CMK (cell line): ENCODE results near the gene TLE2.

ENCODE experiments used
- DNase-seq: peaks from one replicate; pipeline ENCODE4 v3.0.0-alpha.2; 2010; ENCODE audit warnings: low read depth

The TLE2 gene

DNA sequence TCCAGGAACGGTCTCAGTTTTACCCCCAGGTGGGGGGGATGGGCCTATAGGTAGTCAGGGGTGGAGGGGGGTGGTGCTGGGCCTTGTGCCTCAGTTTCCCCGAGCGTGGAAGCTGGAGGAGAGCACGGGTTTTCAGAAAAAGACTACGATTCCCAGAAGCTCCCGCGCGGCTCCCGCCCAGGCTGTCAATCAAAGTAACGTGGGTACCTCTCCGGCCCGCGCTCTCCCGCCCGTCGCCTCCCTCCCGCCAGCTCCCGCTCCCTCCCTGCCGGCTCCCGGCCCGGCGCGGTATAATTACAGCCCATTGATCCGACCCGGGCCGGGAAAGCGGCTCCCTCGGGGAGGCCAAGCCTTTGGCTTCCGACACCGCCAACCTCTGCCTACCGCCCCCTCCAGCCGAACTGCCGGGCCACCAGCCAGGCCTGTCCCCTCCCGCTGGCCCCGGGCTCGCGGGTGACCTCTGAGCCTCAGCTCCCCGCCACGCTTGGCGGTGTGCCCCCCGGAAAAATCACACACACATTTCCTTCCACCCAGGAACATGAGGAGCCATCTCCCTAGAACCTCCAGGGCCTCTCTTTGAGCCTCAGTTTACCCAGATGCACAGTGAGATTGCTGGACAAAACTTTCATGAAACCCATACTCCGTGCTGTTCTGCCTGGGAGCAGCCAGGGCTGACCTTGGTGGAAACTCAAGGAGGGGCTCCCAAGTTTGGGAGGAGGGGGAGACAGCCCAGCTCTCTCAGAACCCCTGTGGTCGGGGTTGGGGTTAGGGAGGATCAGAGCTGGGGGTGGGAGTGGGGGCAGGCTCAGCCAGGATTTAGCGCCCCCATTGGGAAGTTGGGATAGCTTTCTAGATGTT is 7.3 kb upstream of the TLE2 start:
- DNase-seq, result peak; percentile 56

DNA sequence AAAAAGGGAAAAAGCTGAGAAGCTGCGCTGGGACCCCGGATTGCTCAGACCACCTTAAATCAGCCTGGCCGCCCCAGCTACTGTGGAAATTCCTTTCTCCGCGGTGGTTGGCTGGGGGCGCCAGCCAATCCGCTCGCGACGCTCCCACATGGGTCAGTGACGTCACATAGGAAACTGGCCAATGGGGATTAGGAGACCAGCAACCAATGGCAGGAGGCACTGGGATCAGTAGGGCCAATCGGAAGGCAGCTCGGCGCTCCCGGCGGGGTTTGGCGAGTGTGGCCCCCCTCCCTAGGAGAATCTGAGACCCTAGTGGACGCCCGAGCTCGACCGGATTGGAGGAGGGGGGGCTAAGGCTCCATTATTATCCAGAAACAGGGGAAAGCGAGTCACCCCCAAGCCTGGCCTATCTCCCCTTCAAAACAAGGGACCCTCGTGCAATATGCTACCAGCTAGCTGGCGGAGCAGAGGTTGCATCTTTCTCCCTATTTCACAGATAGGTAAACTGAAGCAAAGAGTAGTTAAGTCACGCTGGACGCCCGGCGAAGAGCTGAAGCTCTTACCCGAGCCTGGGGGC is 6.5 kb upstream of the TLE2 start:
- DNase-seq, result peak; percentile 97

DNA sequence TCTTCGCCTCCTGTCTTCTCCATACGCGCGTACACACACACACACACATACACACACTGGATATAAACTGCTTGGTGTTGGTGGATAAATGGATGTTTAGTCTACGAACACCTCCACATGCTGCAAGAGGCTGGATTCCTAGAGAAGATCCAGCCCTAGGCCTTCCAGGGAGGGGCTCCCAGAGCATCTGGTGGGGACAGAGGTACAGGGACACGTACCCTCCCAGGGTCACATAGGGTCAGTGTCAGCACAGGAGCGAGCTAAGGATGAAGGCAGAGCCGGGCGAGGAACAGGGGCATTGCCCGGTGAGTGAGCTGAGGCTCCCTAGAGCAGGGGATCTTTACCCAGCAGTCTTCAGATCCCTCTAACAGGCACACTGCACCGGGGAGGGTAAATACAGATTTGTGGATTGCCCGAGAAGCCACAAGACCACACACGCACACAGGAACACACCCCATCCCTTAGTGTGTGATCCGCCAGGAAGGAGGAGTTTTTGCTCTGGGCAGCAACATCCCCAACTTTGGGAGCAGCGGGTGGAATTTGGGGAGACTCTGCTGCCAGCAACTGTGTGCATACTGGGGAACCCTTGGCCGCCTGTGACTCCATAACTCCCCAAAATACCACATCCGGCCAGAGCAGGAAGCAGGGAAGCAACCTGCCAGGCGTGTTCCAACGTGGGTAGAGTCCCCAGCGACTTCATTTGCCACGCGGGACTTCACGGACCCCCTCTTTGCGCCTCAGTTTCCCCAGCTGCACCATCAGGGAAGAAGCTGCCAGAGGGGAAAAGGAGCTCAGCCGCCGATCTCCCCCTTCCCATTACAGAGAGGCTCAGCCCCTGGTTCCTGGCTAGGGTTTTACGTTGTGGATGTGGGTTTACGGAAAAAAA is 5.8 kb upstream of the TLE2 start:
- DNase-seq, result peak; percentile 41

DNA sequence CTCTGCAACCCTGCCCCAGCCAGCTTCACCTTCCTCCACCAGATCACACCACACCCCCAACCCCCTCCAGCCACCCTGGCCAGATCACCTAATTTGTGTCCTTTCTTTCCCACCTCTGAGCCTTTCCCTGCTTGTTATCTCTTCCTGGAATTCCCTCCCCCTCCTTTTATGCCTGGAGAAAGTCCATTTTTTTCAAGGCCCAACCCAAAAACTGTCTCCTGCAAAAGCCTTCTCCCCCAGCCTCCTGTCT is 5.3 kb upstream of the TLE2 start:
- DNase-seq, result no peak

GRCh38 chr19:3033595-3034405 is 4.7 kb upstream of the TLE2 start:
- DNase-seq, result no peak

DNA sequence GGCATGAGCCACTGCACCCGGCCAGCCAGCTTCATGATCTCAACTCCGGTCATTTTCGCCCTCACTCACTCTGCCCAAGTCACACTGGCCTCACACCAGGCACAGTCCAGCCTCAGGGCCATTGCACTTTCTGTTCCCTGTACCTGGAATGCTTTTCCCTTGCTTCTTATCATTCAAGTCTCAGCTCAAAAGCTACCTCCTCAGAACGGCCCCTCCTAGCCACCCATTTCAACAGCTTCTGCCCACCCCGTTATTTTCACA is 2.5 kb upstream of the TLE2 start:
- no peak for DNase-seq

DNA sequence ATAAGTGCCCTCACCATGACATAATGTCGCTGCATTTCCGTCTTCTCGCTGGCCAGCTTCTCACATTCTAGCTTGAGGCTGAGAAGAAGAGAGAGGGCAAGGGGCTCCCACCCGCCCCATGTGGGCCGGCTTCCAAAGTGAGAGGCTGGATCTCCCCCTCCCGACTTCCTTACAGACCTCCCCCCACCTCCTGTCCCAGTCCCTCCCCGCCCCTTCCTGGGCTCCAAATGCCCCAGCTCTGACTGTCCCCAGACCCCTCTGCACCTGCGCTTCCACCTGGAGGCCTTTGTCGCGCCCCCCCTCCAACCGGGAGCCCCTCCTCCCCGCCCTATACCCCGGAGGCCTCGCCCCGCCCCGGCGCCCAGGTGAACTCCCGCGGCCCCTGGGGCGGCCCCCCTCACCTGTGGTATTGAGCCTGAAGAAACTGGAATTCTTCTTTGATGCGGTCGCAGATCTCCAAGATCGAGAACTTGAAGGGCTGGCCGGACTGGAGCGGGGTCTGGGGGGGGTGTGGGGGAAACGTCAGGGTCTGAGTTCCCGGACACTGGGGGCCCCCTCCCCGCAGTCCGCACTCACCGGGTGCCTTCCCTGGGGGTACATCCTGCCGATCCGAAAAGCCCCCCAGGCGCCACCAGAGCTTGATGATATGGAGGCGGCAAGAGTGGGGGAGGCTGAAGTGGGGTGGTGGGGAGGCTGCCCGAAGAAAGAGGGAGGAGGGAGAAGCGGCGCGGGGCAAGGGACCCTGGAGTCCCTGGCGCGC is 595 bp downstream of the TLE2 start:
- no peak for DNase-seq

DNA sequence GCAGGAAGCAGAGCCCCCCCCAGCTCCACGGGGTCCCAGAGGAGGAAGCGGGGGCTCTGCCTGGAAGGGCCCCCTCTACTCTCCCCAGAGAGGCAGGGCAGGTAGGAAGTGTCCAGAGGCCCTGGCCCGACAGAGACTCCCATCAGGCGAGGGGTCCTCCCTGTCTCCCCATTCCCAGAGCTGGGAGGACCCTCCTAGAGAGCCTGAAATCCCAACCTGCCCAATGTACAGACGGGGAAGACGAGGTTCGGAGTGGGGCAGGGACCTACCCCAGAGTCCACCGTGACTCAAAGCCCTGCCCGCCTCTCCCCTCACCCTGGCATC is 1.1 kb downstream of the TLE2 start:
- no peak for DNase-seq

GRCh38 chr19:3027292-3027691 is 1.8 kb downstream of the TLE2 start:
- DNase-seq, result no peak

DNA sequence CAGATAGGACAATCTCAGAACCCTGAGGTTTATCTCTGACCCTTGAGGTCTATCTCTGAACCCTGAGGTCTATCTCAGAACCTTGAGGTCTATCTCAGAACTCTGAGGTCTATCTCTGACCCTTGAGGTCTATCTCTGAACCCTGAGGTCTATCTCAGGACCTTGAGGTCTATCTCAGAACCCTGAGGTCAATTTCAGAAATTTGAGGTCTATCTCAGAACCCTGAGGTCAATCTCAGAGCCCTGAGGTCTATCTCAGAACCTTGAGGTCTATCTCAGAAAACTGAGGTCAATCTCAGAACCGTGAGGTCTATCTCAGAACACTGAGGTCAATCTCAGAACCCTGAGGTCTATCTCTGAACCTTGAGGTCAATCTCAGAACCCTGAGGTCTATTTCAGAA is 2.3 kb downstream of the TLE2 start:
- no peak for DNase-seq

- no peak for DNase-seq
These were observed 3.6 kb downstream of the TLE2 start for GRCh38 chr19:3025549-3025886.

- no peak for DNase-seq
These were observed 4.1 kb downstream of the TLE2 start for GRCh38 chr19:3024870-3025548.

DNA sequence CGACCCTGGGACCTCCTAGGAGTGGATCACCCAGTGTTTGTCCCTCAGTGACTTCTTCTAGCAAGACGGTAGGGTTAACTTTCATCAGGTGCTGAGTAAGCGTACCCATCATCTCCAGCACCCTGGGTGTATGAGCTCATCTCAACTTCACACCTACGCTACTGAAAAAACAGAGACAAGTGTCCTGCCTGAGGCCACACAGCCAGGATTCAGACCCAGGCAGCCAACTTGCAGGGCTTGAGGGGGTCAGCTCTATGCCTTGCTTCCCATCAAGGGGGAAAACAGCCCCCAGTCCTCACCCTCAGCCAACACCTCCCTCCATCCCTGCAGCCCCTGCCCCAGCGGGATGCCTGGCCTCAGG is 4.6 kb downstream of the TLE2 start:
- no peak for DNase-seq

DNA sequence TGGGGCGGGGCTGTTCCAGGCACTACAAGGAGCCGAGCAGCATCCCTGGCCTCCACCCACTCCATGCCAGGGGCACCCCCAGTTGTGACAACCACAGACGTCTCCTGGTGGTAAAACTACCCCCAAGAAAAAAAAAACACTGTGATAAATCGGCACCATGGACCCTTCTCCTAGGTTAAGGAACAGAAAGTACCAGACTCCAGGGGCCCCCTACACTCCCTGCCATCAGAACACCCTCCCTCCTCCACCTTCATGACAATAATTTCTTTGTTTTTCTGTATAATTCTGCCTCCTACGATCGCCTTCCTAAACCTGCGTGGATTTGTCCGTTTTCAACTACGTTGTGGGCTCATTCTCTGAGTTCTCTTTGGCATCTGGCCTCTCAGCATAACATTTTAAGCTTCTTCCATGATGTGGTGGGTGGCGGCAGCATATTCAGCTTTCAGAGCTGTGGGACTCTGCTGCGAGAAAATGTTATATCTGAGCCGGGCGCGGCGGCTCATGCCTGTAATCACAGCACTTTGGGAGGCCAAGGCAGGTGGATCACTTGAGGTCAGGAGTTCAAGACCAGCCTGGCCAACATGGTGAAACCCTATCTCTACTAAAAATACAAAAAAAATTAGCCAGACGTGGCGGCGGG is 8.6 kb downstream of the TLE2 start:
- DNase-seq, result no peak

GRCh38 chr19:3019211-3019854 is 9.7 kb downstream of the TLE2 start:
- no peak for DNase-seq

GRCh38 chr19:3017923-3018322 is 11.2 kb downstream of the TLE2 start:
- no peak for DNase-seq

- DNase-seq, result no peak
These were observed 13.7 kb downstream of the TLE2 start for GRCh38 chr19:3015126-3016057.

GRCh38 chr19:3014135-3014534 is 14.9 kb downstream of the TLE2 start:
- no peak for DNase-seq

GRCh38 chr19:3013263-3013725 is 15.8 kb downstream of the TLE2 start:
- DNase-seq, result no peak
